Measurements from ENCODE around the gene TMEM168.

The TMEM168 gene

GRCh38 chr7:112781558-112781957 is 8.6 kb downstream of the TMEM168 start:
- Histone ChIP-seq H3K4me3 (ENCODE audit: low read depth in 1 of 2, low read length in 2 of 2) (no peak overlapping the region), H3K36me3 (ENCODE audit: insufficient read depth, low read length) (0 out of 2 replicates have a peak, but pooled peaks cover 4% of the 10 kb centered on the region), H3K4me2 (ENCODE audit: insufficient read depth, low read length) (no peak overlapping the region), H3K79me2 (ENCODE audit: insufficient read depth, low read length) (no peaks in the 10 kb centered on the region), H3K27me3 (ENCODE audit: insufficient read depth, low read length, poor library complexity) (no peaks in the 10 kb centered on the region), H3K4me1 (ENCODE audit: insufficient read depth, low read length) (no peaks in the 10 kb centered on the region), H2AFZ (ENCODE audit: low read depth, low read length) (no peak overlapping the region), H4K20me1 (ENCODE audit: insufficient read depth, low read length) (no peaks in the 10 kb centered on the region), H3K9me3 (ENCODE audit: insufficient read depth, low read length, severe bottlenecking) (no peaks in the 10 kb centered on the region), H3K27ac (ENCODE audit: low read length) (no peak overlapping the region), H3K9ac (ENCODE audit: low read depth, low read length) (no peak overlapping the region)
- DNase-seq, result no peak
- ATAC-seq (ENCODE audit: insufficient read depth, low read depth), result no peak
- TF ChIP-seq CTCF (IDR thresholded peaks at IDR 0.05; ENCODE audit: borderline replicate concordance, extremely low read depth, low read length, poor library complexity, severe bottlenecking) (no peak), EZH2 (IDR thresholded peaks at IDR 0.05; ENCODE audit: borderline replicate concordance, low read depth, low read length, severe bottlenecking) (no peak)

GRCh38 chr7:112781110-112781509 is 9.1 kb downstream of the TMEM168 start:
- Histone ChIP-seq H3K36me3 (ENCODE audit: insufficient read depth, low read length) (0 out of 2 replicates have a peak, but pooled peaks cover 4% of the 10 kb centered on the region), H3K9me3 (ENCODE audit: insufficient read depth, low read length, severe bottlenecking) (no peaks in the 10 kb centered on the region), H4K20me1 (ENCODE audit: insufficient read depth, low read length) (no peaks in the 10 kb centered on the region), H3K4me2 (ENCODE audit: insufficient read depth, low read length) (no peak overlapping the region), H3K79me2 (ENCODE audit: insufficient read depth, low read length) (no peaks in the 10 kb centered on the region), H3K4me3 (ENCODE audit: low read depth in 1 of 2, low read length in 2 of 2) (no peak overlapping the region), H3K9ac (ENCODE audit: low read depth, low read length) (no peak overlapping the region), H3K27me3 (ENCODE audit: insufficient read depth, low read length, poor library complexity) (no peaks in the 10 kb centered on the region), H2AFZ (ENCODE audit: low read depth, low read length) (no peak overlapping the region), H3K27ac (ENCODE audit: low read length) (no peak overlapping the region), H3K4me1 (ENCODE audit: insufficient read depth, low read length) (no peaks in the 10 kb centered on the region)
- ATAC-seq (ENCODE audit: insufficient read depth, low read depth), result no peak
- TF ChIP-seq EZH2 (IDR thresholded peaks at IDR 0.05; ENCODE audit: borderline replicate concordance, low read depth, low read length, severe bottlenecking) (no peak), CTCF (IDR thresholded peaks at IDR 0.05; ENCODE audit: borderline replicate concordance, extremely low read depth, low read length, poor library complexity, severe bottlenecking) (no peak)
- DNase-seq, result no peak

GRCh38 chr7:112779667-112780066 is 10.5 kb downstream of the TMEM168 start:
- Histone ChIP-seq H3K4me2 (ENCODE audit: insufficient read depth, low read length) (no peak overlapping the region), H4K20me1 (ENCODE audit: insufficient read depth, low read length) (no peaks in the 10 kb centered on the region), H3K9ac (ENCODE audit: low read depth, low read length) (no peak overlapping the region), H3K79me2 (ENCODE audit: insufficient read depth, low read length) (no peaks in the 10 kb centered on the region), H3K4me1 (ENCODE audit: insufficient read depth, low read length) (no peaks in the 10 kb centered on the region), H2AFZ (ENCODE audit: low read depth, low read length) (no peak overlapping the region), H3K4me3 (ENCODE audit: low read depth in 1 of 2, low read length in 2 of 2) (no peak overlapping the region), H3K27ac (ENCODE audit: low read length) (no peak overlapping the region), H3K27me3 (ENCODE audit: insufficient read depth, low read length, poor library complexity) (no peaks in the 10 kb centered on the region), H3K9me3 (ENCODE audit: insufficient read depth, low read length, severe bottlenecking) (no peaks in the 10 kb centered on the region), H3K36me3 (ENCODE audit: insufficient read depth, low read length) (0 out of 2 replicates have a peak, but pooled peaks cover 4% of the 10 kb centered on the region)
- DNase-seq (no peak), ATAC-seq (ENCODE audit: insufficient read depth, low read depth) (no peak)
- no peak for TF ChIP-seq CTCF (IDR thresholded peaks at IDR 0.05; ENCODE audit: borderline replicate concordance, extremely low read depth, low read length, poor library complexity, severe bottlenecking)
- TF ChIP-seq EZH2 (IDR thresholded peaks at IDR 0.05; ENCODE audit: borderline replicate concordance, low read depth, low read length, severe bottlenecking), result no peak

GRCh38 chr7:112777406-112777805 is 12.8 kb downstream of the TMEM168 start:
- TF ChIP-seq EZH2 (IDR thresholded peaks at IDR 0.05; ENCODE audit: borderline replicate concordance, low read depth, low read length, severe bottlenecking), result no peak
- TF ChIP-seq CTCF (IDR thresholded peaks at IDR 0.05; ENCODE audit: borderline replicate concordance, extremely low read depth, low read length, poor library complexity, severe bottlenecking), result no peak
- H3K79me2 ChIP-seq (ENCODE audit: insufficient read depth, low read length), result no peaks in the 10 kb centered on the region

More at GRCh38 chr7:112777406-112777805, 12.8 kb downstream of the TMEM168 start:
- Histone ChIP-seq H3K4me1 (ENCODE audit: insufficient read depth, low read length) (no peaks in the 10 kb centered on the region), H4K20me1 (ENCODE audit: insufficient read depth, low read length) (no peaks in the 10 kb centered on the region), H3K27me3 (ENCODE audit: insufficient read depth, low read length, poor library complexity) (no peaks in the 10 kb centered on the region), H3K27ac (ENCODE audit: low read length) (no peak overlapping the region), H3K4me2 (ENCODE audit: insufficient read depth, low read length) (no peak overlapping the region), H2AFZ (ENCODE audit: low read depth, low read length) (no peak overlapping the region), H3K9me3 (ENCODE audit: insufficient read depth, low read length, severe bottlenecking) (no peaks in the 10 kb centered on the region), H3K36me3 (ENCODE audit: insufficient read depth, low read length) (no peaks in the 10 kb centered on the region), H3K4me3 (ENCODE audit: low read depth in 1 of 2, low read length in 2 of 2) (no peak overlapping the region), H3K9ac (ENCODE audit: low read depth, low read length) (no peak overlapping the region)
- DNase-seq (no peak), ATAC-seq (ENCODE audit: insufficient read depth, low read depth) (no peak)

Data from DND-41 (cell line).